K562 (cell line): ENCODE measurements around the gene IFITM2. TPM values are rescaled to one million over a fixed set of nuclear protein-coding genes. Genes with fewer than 3 reads are reported as not detected.

Source experiments
- ATAC-seq: fragments of 200-7000 bp; cut with Tn5 transposase; 3 replicates; pipeline ENCODE4 v1.9.1; 2020; ENCODE audit warnings: moderate library complexity
- BruUV-seq: library from RNA; stranded (reverse); fragments of 400-500 nt; replicated peaks from 2 replicates; lab custom pipeline; 2021; lab: Mats Ljungman, UMichigan
- CTCF ChIA-PET: fragments of 300-600 bp; formaldehyde crosslinking; extraction: SDS; loops from one replicate; lab custom pipeline; 2021; ENCODE audit warnings: low intra/inter-chr PET ratio; lab: Yijun Ruan, JAX
- POLR2A ChIA-PET: fragments of 300-600, 350-650 bp; sonication (Branson Sonifier 250); formaldehyde crosslinking; extraction: SDS; loops from one replicate; lab custom pipeline; 2021; ENCODE audit warnings: antibody characterized with exemption, inconsistent platforms; lab: Yijun Ruan, JAX
- DNase-seq, 4 experiments: peaks; one replicate each; pipeline versions ENCODE4 v3.0.0 to v3.0.0-alpha.2; 2011 to 2018; ENCODE audit warnings: low spot score in 3 of 4, mixed read lengths in 3 of 4; ENCODE audit errors: extremely low read depth in 1 of 4
- FAIRE-seq: peaks from 2 replicates; lab custom pipeline; 2011; peaks lifted over from hg19 to GRCh38; lab: Jason Lieb, UNC
- H2AFZ ChIP-seq: 2 replicates; pipeline ENCODE4 v1.6.0; 2011; ENCODE audit warnings: low read depth, low read length, control low read depth, inconsistent platforms
- H3K27ac ChIP-seq: fragments of 200-600 bp; 3 replicates; pipeline ENCODE4 v1.8.0; 2011; ENCODE audit warnings: low read depth, mild to moderate bottlenecking, control low read depth, inconsistent platforms, low read length, moderate library complexity, mixed read lengths; ENCODE audit errors: extremely low read depth
- H3K27me3 ChIP-seq, 2 experiments: fragments of 300-600 bp in 1 of 2; 2 replicates in 1 of 2; 3 replicates in 1 of 2; pipeline versions ENCODE4 v1.6.0 to v1.8.0; 2011; ENCODE audit warnings: inconsistent platforms in 2 of 2, low read length in 2 of 2, mild to moderate bottlenecking in 1 of 2, mixed read lengths in 1 of 2, moderate library complexity in 1 of 2; ENCODE audit not compliant: control insufficient read depth in 2 of 2, insufficient read depth in 2 of 2
- H3K36me3 ChIP-seq: fragments of 300-600 bp; 3 replicates; pipeline ENCODE4 v1.8.0; 2011; ENCODE audit warnings: mild to moderate bottlenecking, low read length, inconsistent platforms; ENCODE audit not compliant: control insufficient read depth, insufficient read depth
- H3K4me1 ChIP-seq, 2 experiments: fragments of 200-600 bp in 1 of 2; replicated peaks in 1 of 2; 2 replicates in 1 of 2; 3 replicates in 1 of 2; pipeline versions ENCODE4 v1.5.1 to v1.8.0; 2011; ENCODE audit warnings: inconsistent platforms in 2 of 2, low read length in 2 of 2, mild to moderate bottlenecking in 1 of 2, mixed read lengths in 1 of 2, moderate library complexity in 1 of 2; ENCODE audit not compliant: control insufficient read depth in 2 of 2, insufficient read depth in 2 of 2
- H3K4me2 ChIP-seq: 2 replicates; pipeline ENCODE4 v1.6.1; 2011; ENCODE audit warnings: low read length, control low read depth, inconsistent platforms, mixed read lengths; ENCODE audit not compliant: insufficient read depth
- H3K4me3 ChIP-seq: fragments of 200-600 bp; sonication (generic), shearing (Covaris generic); 2 replicates; pipeline ENCODE4 v1.5.1; 2016; ENCODE audit warnings: control low read depth, inconsistent platforms
- H3K79me2 ChIP-seq: fragments of 200-600 bp; 3 replicates; pipeline ENCODE4 v1.8.0; 2011; ENCODE audit warnings: low read length, inconsistent platforms; ENCODE audit not compliant: control insufficient read depth, insufficient read depth
- H3K9ac ChIP-seq, 2 experiments: 2 replicates each; pipeline versions ENCODE4 v1.6.0 to v1.6.1; 2011; ENCODE audit warnings: low read depth in 2 of 2, low read length in 2 of 2, control low read depth in 1 of 2, inconsistent platforms in 1 of 2, mild to moderate bottlenecking in 1 of 2, mixed read lengths in 1 of 2; ENCODE audit not compliant: insufficient read depth in 1 of 2
- H3K9me1 ChIP-seq: one replicate; pipeline ENCODE4 v1.6.0; 2011; ENCODE audit warnings: inconsistent platforms, mild to moderate bottlenecking, low read length, moderate library complexity; ENCODE audit not compliant: control insufficient read depth, insufficient read depth
- H3K9me3 ChIP-seq: replicated peaks from 2 replicates; pipeline ENCODE4 v1.5.1; 2011; ENCODE audit warnings: low read depth, low read length, inconsistent platforms; ENCODE audit not compliant: control insufficient read depth, insufficient read depth
- H4K20me1 ChIP-seq: replicated peaks from 2 replicates; pipeline ENCODE4 v1.6.1; 2011; ENCODE audit warnings: low read length, inconsistent platforms, mixed read lengths; ENCODE audit not compliant: control insufficient read depth, insufficient read depth
- CBFB ChIP-seq: sonication (generic); formaldehyde crosslinking; IDR thresholded peaks from 2 replicates; pipeline ENCODE4 v1.4.0; 2020; ENCODE audit warnings: mild to moderate bottlenecking, missing genetic modification reagents
- CBX1 ChIP-seq: sonication (generic); IDR thresholded peaks from 2 replicates; pipeline ENCODE4 v1.6.1; 2016; ENCODE audit warnings: antibody characterized with exemption, low read depth, mild to moderate bottlenecking
- CBX3 ChIP-seq, 2 experiments: IDR thresholded peaks; 1 replicate in 1 of 2; 2 replicates in 1 of 2; pipeline ENCODE4 v1.6.1; 2012; ENCODE audit warnings: inconsistent platforms in 2 of 2, low read length in 2 of 2, borderline replicate concordance in 1 of 2, control low read depth in 1 of 2
- NKRF ChIP-seq: fragments of 450-650 bp; IDR thresholded peaks from 2 replicates; pipeline ENCODE4 v1.6.1; 2016; ENCODE audit warnings: borderline replicate concordance
- POLR2A ChIP-seq: fragments of 450-650 bp; conservative IDR thresholded peaks from 2 replicates; pipeline ENCODE4 v1.6.1; 2016
- TCF15 ChIP-seq: fragments of 250-450 bp; sonication (Bioruptor Pico); IDR thresholded peaks from 2 replicates; pipeline ENCODE4 v1.8.0; 2022; ENCODE audit warnings: moderate library complexity, mild to moderate bottlenecking, inconsistent platforms
- TFAP4 ChIP-seq: sonication (generic); formaldehyde crosslinking; IDR thresholded peaks from 2 replicates; pipeline ENCODE4 v1.8.0; 2022; ENCODE audit warnings: missing genetic modification reagents, mild to moderate bottlenecking, moderate library complexity, borderline replicate concordance
- WGBS: fragments of 100-300 bp; shearing (Covaris generic); methylation state at CpG from one replicate; pipeline ENCODE4 v1.1.6; 2016; ENCODE audit warnings: low coverage, mixed read lengths; ENCODE audit not compliant: insufficient coverage; ENCODE audit errors: missing lambda C conversion rate; 5-methylcytosine and 5-hydroxymethylcytosine counted together
- in situ Hi-C: fragments of 300-500 bp; cut with MboI; formaldehyde crosslinking; loops from 4 replicates; pipeline ENCODE4 v1.15.0; 2018; ENCODE audit warnings: inconsistent platforms, mixed read lengths
- intact Hi-C: fragments of 100-400 bp; cut with micrococcal nuclease; formaldehyde crosslinking; loops from 2 replicates; pipeline ENCODE4 v1.14.2; 2022
- polyA plus RNA-seq, 8 experiments: library from polyadenylated mRNA; depleted of rRNA in 4 of 8; stranded (reverse) in 5 of 8; unstranded in 3 of 8; fragments of >200 nt; fragmentation: Nextera tagmentation in 2 of 8; fragmentation: Illumina TruSeq in 1 of 8; extraction: Ambion mirVana in 2 of 8; extraction: Trizol in 1 of 8; gene quantifications; 2 replicates each; pipeline versions ENCODE4 v1.2.1 to v1.2.3, GENCODE V29; 2011 to 2014; ENCODE audit warnings: inconsistent platforms in 1 of 8, missing spikeins in 1 of 8
- total RNA-seq, 7 experiments: library from RNA; depleted of rRNA in 6 of 7; stranded (reverse); fragments of >200 nt in 6 of 7; fragmentation: Illumina TruSeq in 2 of 7; extraction: Trizol in 2 of 7; gene quantifications; 2 replicates each; pipeline versions ENCODE4 v1.2.1 to v1.2.3, GENCODE V29; 2011 to 2021; ENCODE audit warnings: low replicate concordance in 1 of 7

The IFITM2 gene
- total and polyA plus RNA-seq, 9 of the 15 experiments (the other 6 are each of a cell fraction or from before 2014, with no cell fraction given), result 52.8 to 4,872 (median 356) TPM

GRCh38 chr11:331358-332060, 23.9 kb downstream of the IFITM2 start:
- Histone ChIP-seq H3K79me2 (peaks cover 20% of the 10 kb centered on the region), H3K4me3 (no peak overlapping the region), H4K20me1 (no peaks in the 10 kb centered on the region), H3K36me3 (no peaks in the 10 kb centered on the region), H2AFZ (no peak overlapping the region), H3K27ac (no peak overlapping the region), H3K9ac (no peak overlapping the region), H3K9me3 (peaks cover 7% of the 10 kb centered on the region; the same call in 1 of the 2 replicates), H3K27me3 (no peaks in the 10 kb centered on the region), H3K9me1 (no peaks in the 10 kb centered on the region), H3K4me2 (no peak overlapping the region), H3K4me1 (peaks cover 52 to 54% of the 10 kb centered on the region in 2 experiments)
- no peak for ATAC-seq
- ChIA-PET POLR2A (interaction anchor here (1.0 to 2.7 kb wide), 2 partner anchors 19 to 24 kb away, joined by 3 to 20 read pairs; no protein-coding TSS in a partner anchor), CTCF (no interaction called here)
- no TSS peak for BruUV-seq
- TF ChIP-seq CBFB, result no peak
- TF ChIP-seq CBX1, result peak; percentile 29; the same call in 1 of the 2 replicates
- no peak for TF ChIP-seq TCF15 (CRISPR knock-in tag)
- TF ChIP-seq CBX3 (IDR thresholded peaks at IDR 0.05; ENCODE audit: borderline replicate concordance in 1 of 2, low read length in 2 of 2), result peak in 1 of 2 experiments; percentile 78; a peak in 1 of 3 replicates
- 0 out of 2 replicates have a peak, but pooled peaks have one; percentile 17 for TF ChIP-seq TFAP4 (CRISPR knock-in tag)
- no peak for TF ChIP-seq NKRF
- no peak for TF ChIP-seq POLR2A
- in situ Hi-C loops, result no loop called here
- 92% methylated on average over 18 of the region's 19 CpGs for WGBS
- FAIRE-seq, result no peak
- intact Hi-C loops, result no loop called here
- DNase-seq, result no peak
